LNCaP clone FGC (cell line): ENCODE data around the gene PACSIN1.

Source experiments
- DNase-seq: peaks from one replicate; pipeline ENCODE4 v3.0.0-alpha.2; 2011; ENCODE audit warnings: low read depth
- H3K4me3 ChIP-seq: 2 replicates; pipeline ENCODE4 v1.5.1; 2011; ENCODE audit warnings: mild to moderate bottlenecking, low read depth, low read length, control low read depth
- TF ChIP-seq, protein P1 (sequence below): IDR thresholded peaks from 2 replicates; pipeline ENCODE4 v1.5.1; 2012; ENCODE audit warnings: mild to moderate bottlenecking; ENCODE audit not compliant: control insufficient read depth, insufficient read depth; ENCODE audit errors: extremely low read depth

PACSIN1 gene

GRCh38 chr6:34556031-34556471, 90.2 kb downstream of the PACSIN1 start, which contains the start of gene SPDEF:
TSS of gene SPDEF (minus strand) at chr6:34556329. CDS start at chr6:34544455, 11,874 bp downstream.
- TF ChIP-seq, protein P1, sequence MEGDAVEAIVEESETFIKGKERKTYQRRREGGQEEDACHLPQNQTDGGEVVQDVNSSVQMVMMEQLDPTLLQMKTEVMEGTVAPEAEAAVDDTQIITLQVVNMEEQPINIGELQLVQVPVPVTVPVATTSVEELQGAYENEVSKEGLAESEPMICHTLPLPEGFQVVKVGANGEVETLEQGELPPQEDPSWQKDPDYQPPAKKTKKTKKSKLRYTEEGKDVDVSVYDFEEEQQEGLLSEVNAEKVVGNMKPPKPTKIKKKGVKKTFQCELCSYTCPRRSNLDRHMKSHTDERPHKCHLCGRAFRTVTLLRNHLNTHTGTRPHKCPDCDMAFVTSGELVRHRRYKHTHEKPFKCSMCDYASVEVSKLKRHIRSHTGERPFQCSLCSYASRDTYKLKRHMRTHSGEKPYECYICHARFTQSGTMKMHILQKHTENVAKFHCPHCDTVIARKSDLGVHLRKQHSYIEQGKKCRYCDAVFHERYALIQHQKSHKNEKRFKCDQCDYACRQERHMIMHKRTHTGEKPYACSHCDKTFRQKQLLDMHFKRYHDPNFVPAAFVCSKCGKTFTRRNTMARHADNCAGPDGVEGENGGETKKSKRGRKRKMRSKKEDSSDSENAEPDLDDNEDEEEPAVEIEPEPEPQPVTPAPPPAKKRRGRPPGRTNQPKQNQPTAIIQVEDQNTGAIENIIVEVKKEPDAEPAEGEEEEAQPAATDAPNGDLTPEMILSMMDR, result peak; percentile 19; the same call in 1 of the 2 replicates
- peak; percentile 68 for DNase-seq
- H3K4me3 ChIP-seq, result peak within 1 kb of the TSS; percentile 79

GRCh38 chr6:34556493-34556892, 90.6 kb downstream of the PACSIN1 start:
- peak overlapping the region; percentile 79 for H3K4me3 ChIP-seq
- TF ChIP-seq, protein P1, result no peak
- DNase-seq, result no peak

- TF ChIP-seq, protein P1, result no peak
- DNase-seq, result no peak
- no peak overlapping the region for H3K4me3 ChIP-seq
These were observed 91.4 kb downstream of the PACSIN1 start for GRCh38 chr6:34557228-34557627.

GRCh38 chr6:34558172-34558714, 92.4 kb downstream of the PACSIN1 start:
- no peak overlapping the region for H3K4me3 ChIP-seq
- no peak for DNase-seq
- TF ChIP-seq, protein P1, result no peak

- no peak for DNase-seq
- TF ChIP-seq, protein P1, result no peak
These were observed 93.9 kb downstream of the PACSIN1 start for GRCh38 chr6:34559651-34560365.

DNA sequence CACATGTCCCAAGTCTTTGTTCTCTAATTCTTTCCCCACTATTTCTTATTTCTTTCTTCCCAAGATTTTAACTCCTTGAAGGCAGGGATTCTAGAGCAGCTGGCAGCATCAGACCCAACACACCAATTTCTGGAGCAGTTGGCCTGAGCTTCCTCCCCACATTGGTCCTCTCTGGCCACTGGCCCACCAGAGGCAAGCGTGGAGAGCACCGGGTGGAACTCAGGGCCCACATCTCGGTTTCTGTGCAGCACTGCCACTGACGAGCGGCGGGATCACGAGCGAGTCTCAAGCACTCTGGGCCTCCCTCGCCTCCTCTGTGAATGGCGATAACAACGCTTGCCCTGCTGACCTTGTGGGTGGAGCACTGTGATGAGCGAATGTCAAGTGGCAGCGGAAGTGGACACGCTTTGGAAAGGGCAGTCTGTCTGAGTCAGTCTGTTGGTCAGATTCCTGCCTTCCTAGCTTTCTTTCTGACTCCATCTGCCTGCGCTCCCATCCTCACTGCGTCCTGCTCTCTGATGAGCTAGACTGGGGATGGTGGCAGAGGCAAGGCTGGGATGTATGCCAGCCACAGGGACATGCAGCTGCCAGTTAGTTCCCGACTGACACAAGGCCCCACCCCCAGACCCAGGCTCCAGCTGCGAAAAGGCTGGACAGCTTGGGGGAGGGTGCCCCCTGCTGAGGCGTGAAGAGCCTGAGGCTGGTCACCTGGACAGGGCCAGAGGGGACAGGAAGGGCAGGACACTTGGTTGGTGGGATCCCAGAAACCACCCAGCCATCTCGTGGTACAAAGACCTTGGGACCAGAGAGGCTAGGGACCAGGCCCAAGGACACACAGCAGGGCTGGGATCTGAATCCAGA, 94.7 kb downstream of the PACSIN1 start:
- DNase-seq, result no peak

More at GRCh38 chr6:34559651-34560365, 93.9 kb downstream of the PACSIN1 start:
- H3K4me3 ChIP-seq, result no peak overlapping the region

More for the DNA sequence above, 94.7 kb downstream of the PACSIN1 start:
- no peak overlapping the region for H3K4me3 ChIP-seq
- TF ChIP-seq, protein P1, result no peak
